ENCODE results near the gene PIR. TPM values are rescaled to one million over a fixed set of nuclear protein-coding genes. Genes with fewer than 3 reads are reported as not detected.
A peak's percentile ranks its signal among the peaks of the same experiment; 100 is the strongest.

Gene PIR
- total RNA-seq = 10 to 100 TPM; 13.5 to 47.4 TPM

- Histone ChIP-seq H3K27me3 (replicated peaks; ENCODE audit: insufficient read depth) (no peaks in the 10 kb centered on the region), H3K9me3 (no peaks in the 10 kb centered on the region)
These were observed at the start of gene PIR for GRCh38 chrX:15493118-15493962. TSS of gene PIR (minus strand) at chrX:15493333. CDS start at chrX:15491257, 2,076 bp downstream.

DNA sequence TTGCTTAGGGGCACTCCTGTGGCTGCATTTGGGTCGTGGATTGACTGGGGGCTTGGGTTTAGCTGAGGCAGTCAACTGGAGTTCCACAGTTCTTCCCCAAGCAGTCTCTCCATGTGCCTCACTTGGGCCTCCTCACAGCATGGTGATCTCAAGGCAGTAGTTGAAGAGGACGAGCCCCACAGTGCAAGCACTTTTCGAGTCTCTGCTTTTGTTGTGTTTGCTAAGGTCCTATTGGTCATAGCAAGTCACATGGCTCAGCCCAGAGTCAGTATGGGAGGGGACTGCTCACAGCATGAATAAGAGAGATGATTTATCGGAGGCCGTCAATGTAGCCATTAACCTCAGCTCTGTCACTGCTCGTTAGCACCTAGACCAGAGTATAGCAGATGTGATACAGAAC lies 37.2 kb upstream of the PIR start:
- no peaks in the 10 kb centered on the region for H3K9me3 ChIP-seq
- H3K4me1 ChIP-seq (ENCODE audit: control insufficient read depth in 1 of 2, low read depth in 2 of 2) = no peaks in the 10 kb centered on the region
- ATAC-seq (ENCODE audit: insufficient number of reproducible peaks, low FRiP score, low read depth) = no peak
- no peak overlapping the region for H3K4me3 ChIP-seq
- TF ChIP-seq, protein P1, sequence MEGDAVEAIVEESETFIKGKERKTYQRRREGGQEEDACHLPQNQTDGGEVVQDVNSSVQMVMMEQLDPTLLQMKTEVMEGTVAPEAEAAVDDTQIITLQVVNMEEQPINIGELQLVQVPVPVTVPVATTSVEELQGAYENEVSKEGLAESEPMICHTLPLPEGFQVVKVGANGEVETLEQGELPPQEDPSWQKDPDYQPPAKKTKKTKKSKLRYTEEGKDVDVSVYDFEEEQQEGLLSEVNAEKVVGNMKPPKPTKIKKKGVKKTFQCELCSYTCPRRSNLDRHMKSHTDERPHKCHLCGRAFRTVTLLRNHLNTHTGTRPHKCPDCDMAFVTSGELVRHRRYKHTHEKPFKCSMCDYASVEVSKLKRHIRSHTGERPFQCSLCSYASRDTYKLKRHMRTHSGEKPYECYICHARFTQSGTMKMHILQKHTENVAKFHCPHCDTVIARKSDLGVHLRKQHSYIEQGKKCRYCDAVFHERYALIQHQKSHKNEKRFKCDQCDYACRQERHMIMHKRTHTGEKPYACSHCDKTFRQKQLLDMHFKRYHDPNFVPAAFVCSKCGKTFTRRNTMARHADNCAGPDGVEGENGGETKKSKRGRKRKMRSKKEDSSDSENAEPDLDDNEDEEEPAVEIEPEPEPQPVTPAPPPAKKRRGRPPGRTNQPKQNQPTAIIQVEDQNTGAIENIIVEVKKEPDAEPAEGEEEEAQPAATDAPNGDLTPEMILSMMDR (IDR thresholded peaks at IDR 0.05) = no peak
- no peaks in the 10 kb centered on the region for H3K36me3 ChIP-seq
- H3K27me3 ChIP-seq (replicated peaks; ENCODE audit: insufficient read depth) = no peaks in the 10 kb centered on the region
- H3K27ac ChIP-seq = no peak overlapping the region
- DNase-seq (ENCODE audit: low spot score) = no peak

More at GRCh38 chrX:15493118-15493962, at the start of gene PIR:
- Histone ChIP-seq H3K36me3 (no peaks in the 10 kb centered on the region), H3K4me3 (peak within 1 kb of the TSS; percentile 79), H3K27ac (peak within 1 kb of the TSS; percentile 50 to 74), H3K4me1 (ENCODE audit: control insufficient read depth in 1 of 2, low read depth in 2 of 2) (peaks cover 0 to 5% of the 10 kb centered on the region in 2 donors)
- DNase-seq (ENCODE audit: low spot score) = peak; percentile 50
- TF ChIP-seq, protein P1 (IDR thresholded peaks at IDR 0.05) = peak; percentile 41
- ATAC-seq (ENCODE audit: insufficient number of reproducible peaks, low FRiP score, low read depth) = peak; percentile 83

- DNase-seq (ENCODE audit: low spot score) = no peak
- ATAC-seq (ENCODE audit: insufficient number of reproducible peaks, low FRiP score, low read depth) = no peak
- no peak overlapping the region for H3K27ac ChIP-seq
- no peaks in the 10 kb centered on the region for H3K27me3 ChIP-seq (replicated peaks; ENCODE audit: insufficient read depth)
- H3K36me3 ChIP-seq = no peaks in the 10 kb centered on the region
- no peaks in the 10 kb centered on the region for H3K9me3 ChIP-seq
- H3K4me3 ChIP-seq = no peak overlapping the region
- H3K4me1 ChIP-seq (ENCODE audit: control insufficient read depth in 1 of 2, low read depth in 2 of 2) = no peaks in the 10 kb centered on the region
- TF ChIP-seq, protein P1 (IDR thresholded peaks at IDR 0.05) = no peak
These were observed 36.0 kb upstream of the PIR start for GRCh38 chrX:15529165-15529564.

DNA sequence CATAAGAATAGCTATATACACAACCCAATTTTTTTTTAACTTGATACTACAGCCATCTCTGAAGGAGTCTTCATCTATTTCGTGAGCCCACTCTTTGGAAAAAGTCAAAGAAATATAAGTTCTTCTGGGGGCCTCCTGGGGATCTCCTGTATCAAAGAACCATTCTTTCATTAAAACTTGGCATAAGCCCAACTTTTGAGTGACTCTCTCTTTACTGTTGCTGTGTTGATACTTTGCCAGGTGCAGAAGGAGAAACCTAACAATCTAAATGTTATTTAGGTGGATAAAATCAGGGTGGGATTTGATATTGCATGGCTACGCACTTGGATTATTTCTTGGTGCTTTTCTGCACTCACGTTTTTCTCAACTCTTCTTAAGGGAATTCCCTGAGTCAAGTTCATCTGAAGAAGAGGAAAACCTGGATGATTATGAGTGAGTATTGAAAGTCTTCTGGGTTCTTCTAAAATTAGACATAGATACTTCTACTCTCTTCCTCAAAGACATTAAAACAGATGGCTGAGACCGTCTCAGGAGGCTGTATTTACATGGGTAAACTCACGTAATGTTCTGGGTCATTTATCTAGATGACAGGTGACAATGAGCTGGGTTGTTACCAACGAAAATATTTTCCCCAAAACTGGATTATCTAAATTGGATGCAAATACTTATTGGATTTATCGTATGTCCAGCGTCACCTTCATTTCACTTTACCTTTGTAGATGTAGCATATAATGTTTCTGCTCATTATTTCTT lies 32.7 kb upstream of the PIR start:
- DNase-seq (ENCODE audit: low spot score) (no peak), ATAC-seq (ENCODE audit: insufficient number of reproducible peaks, low FRiP score, low read depth) (no peak)
- H3K4me1 ChIP-seq (ENCODE audit: control insufficient read depth in 1 of 2, low read depth in 2 of 2) = no peaks in the 10 kb centered on the region
- no peaks in the 10 kb centered on the region for H3K9me3 ChIP-seq
- no peak overlapping the region for H3K27ac ChIP-seq
- no peaks in the 10 kb centered on the region for H3K36me3 ChIP-seq
- TF ChIP-seq, protein P1 (IDR thresholded peaks at IDR 0.05) = no peak
- no peak overlapping the region for H3K4me3 ChIP-seq
- no peaks in the 10 kb centered on the region for H3K27me3 ChIP-seq (replicated peaks; ENCODE audit: insufficient read depth)

- TF ChIP-seq, protein P1 (IDR thresholded peaks at IDR 0.05) = no peak
- Histone ChIP-seq H3K4me1 (ENCODE audit: control insufficient read depth in 1 of 2, low read depth in 2 of 2) (no peaks in the 10 kb centered on the region), H3K27me3 (replicated peaks; ENCODE audit: insufficient read depth) (no peaks in the 10 kb centered on the region), H3K9me3 (no peaks in the 10 kb centered on the region), H3K27ac (no peak overlapping the region), H3K4me3 (no peak overlapping the region), H3K36me3 (no peaks in the 10 kb centered on the region)
- no peak for DNase-seq (ENCODE audit: low spot score)
- ATAC-seq (ENCODE audit: insufficient number of reproducible peaks, low FRiP score, low read depth) = no peak
These were observed 31.3 kb upstream of the PIR start for GRCh38 chrX:15524417-15524816.
